H9 (cell line): ENCODE measurements around the gene PFDN1. TPM values are rescaled to one million over a fixed set of nuclear protein-coding genes. Genes with fewer than 3 reads are reported as not detected.

ENCODE experiments used
- DNase-seq: peaks from one replicate; pipeline ENCODE4 v3.0.0-alpha.2; 2017
- H2AFZ ChIP-seq: one replicate; pipeline ENCODE4 v1.6.1; 2013; ENCODE audit warnings: mild to moderate bottlenecking, low read length, control low read depth, moderate library complexity
- H2AK5ac ChIP-seq: 2 replicates; pipeline ENCODE4 v1.6.1; 2013; ENCODE audit warnings: low read length, control low read depth, mixed read lengths; ENCODE audit not compliant: insufficient read length
- H2BK120ac ChIP-seq: one replicate; pipeline ENCODE4 v1.6.1; 2013; ENCODE audit warnings: low read depth, mild to moderate bottlenecking, low read length, control low read depth, inconsistent platforms; ENCODE audit not compliant: poor library complexity, severe bottlenecking
- H2BK12ac ChIP-seq: 2 replicates; pipeline ENCODE4 v1.6.1; 2013; ENCODE audit warnings: low read length, control low read depth, mixed read lengths, low read depth; ENCODE audit not compliant: insufficient read length
- H2BK15ac ChIP-seq: 2 replicates; pipeline ENCODE4 v1.6.1; 2013; ENCODE audit warnings: low read depth, low read length, control low read depth
- H2BK20ac ChIP-seq: one replicate; pipeline ENCODE4 v1.6.1; 2013; ENCODE audit warnings: low read depth, mild to moderate bottlenecking, low read length, control low read depth, inconsistent platforms; ENCODE audit not compliant: poor library complexity, severe bottlenecking
- H2BK5ac ChIP-seq: 2 replicates; pipeline ENCODE4 v1.6.1; 2013; ENCODE audit warnings: low read length, control low read depth, mixed read lengths; ENCODE audit not compliant: insufficient read length
- H3K14ac ChIP-seq: 2 replicates; pipeline ENCODE4 v1.6.1; 2013; ENCODE audit warnings: low read length, control low read depth; ENCODE audit not compliant: insufficient read depth
- H3K18ac ChIP-seq: 2 replicates; pipeline ENCODE4 v1.6.1; 2013; ENCODE audit warnings: low read depth, mild to moderate bottlenecking, mixed read lengths, low read length, control low read depth; ENCODE audit not compliant: insufficient read length
- H3K23ac ChIP-seq: 2 replicates; pipeline ENCODE4 v1.6.1; 2013; ENCODE audit warnings: low read length, control low read depth, mixed read lengths, low read depth; ENCODE audit not compliant: insufficient read length
- H3K23me2 ChIP-seq: 2 replicates; pipeline ENCODE4 v1.6.1; 2013; ENCODE audit warnings: low read depth, mild to moderate bottlenecking, mixed read lengths, low read length, control low read depth; ENCODE audit not compliant: insufficient read length, poor library complexity, severe bottlenecking
- H3K27ac ChIP-seq: 2 replicates; pipeline ENCODE4 v1.5.1; 2013; ENCODE audit warnings: low read length, control low read depth, mixed read lengths, low read depth; ENCODE audit not compliant: insufficient read length
- H3K27me3 ChIP-seq: 2 replicates; pipeline ENCODE4 v1.6.1; 2013; ENCODE audit warnings: low read length, control low read depth, inconsistent platforms; ENCODE audit not compliant: insufficient read depth
- H3K4ac ChIP-seq: 2 replicates; pipeline ENCODE4 v1.6.1; 2013; ENCODE audit warnings: low read depth, mild to moderate bottlenecking, control low read depth, inconsistent platforms, low read length, moderate library complexity
- H3K4me1 ChIP-seq: 2 replicates; pipeline ENCODE4 v1.6.1; 2013; ENCODE audit warnings: low read length, control low read depth, inconsistent platforms; ENCODE audit not compliant: insufficient read depth
- H3K4me2 ChIP-seq: 2 replicates; pipeline ENCODE4 v1.6.1; 2013; ENCODE audit warnings: low read length, control low read depth, mixed read lengths; ENCODE audit not compliant: insufficient read length, insufficient read depth
- H3K56ac ChIP-seq: 2 replicates; pipeline ENCODE4 v1.6.1; 2013; ENCODE audit warnings: low read depth, mild to moderate bottlenecking, mixed read lengths, low read length, control low read depth; ENCODE audit not compliant: insufficient read length
- H3K79me1 ChIP-seq: 2 replicates; pipeline ENCODE4 v1.6.1; 2013; ENCODE audit warnings: low read depth, mild to moderate bottlenecking, moderate library complexity, low read length, control low read depth, inconsistent platforms; ENCODE audit not compliant: insufficient read depth, poor library complexity, severe bottlenecking
- H3K79me2 ChIP-seq: 2 replicates; pipeline ENCODE4 v1.6.1; 2013; ENCODE audit warnings: low read length, control low read depth, inconsistent platforms; ENCODE audit not compliant: insufficient read depth
- H3K9ac ChIP-seq: 2 replicates; pipeline ENCODE4 v1.6.1; 2013; ENCODE audit warnings: low read length, control low read depth, mixed read lengths; ENCODE audit not compliant: insufficient read length; ENCODE audit errors: extremely low read depth
- H3K9me3 ChIP-seq: one replicate; pipeline ENCODE4 v1.6.1; 2013; ENCODE audit warnings: low read depth, low read length, inconsistent platforms; ENCODE audit not compliant: control insufficient read depth
- H3T11ph ChIP-seq: one replicate; pipeline ENCODE4 v1.6.1; 2013; ENCODE audit warnings: mild to moderate bottlenecking, low read length, control low read depth, inconsistent platforms
- H4K20me1 ChIP-seq: one replicate; pipeline ENCODE4 v1.6.1; 2013; ENCODE audit not compliant: control insufficient read depth, insufficient read length, insufficient read depth
- H4K5ac ChIP-seq: 2 replicates; pipeline ENCODE4 v1.6.1; 2013; ENCODE audit warnings: low read depth, mild to moderate bottlenecking, mixed read lengths, low read length, control low read depth; ENCODE audit not compliant: insufficient read length
- H4K8ac ChIP-seq: replicated peaks from 2 replicates; pipeline ENCODE4 v1.6.1; 2013; ENCODE audit warnings: low read length, control low read depth, mixed read lengths, low read depth; ENCODE audit not compliant: insufficient read length
- H4K91ac ChIP-seq: 2 replicates; pipeline ENCODE4 v1.6.1; 2013; ENCODE audit warnings: low read depth, mild to moderate bottlenecking, moderate library complexity, mixed read lengths, low read length, control low read depth; ENCODE audit not compliant: insufficient read length
- H3K27ac Mint-ChIP-seq, 3 experiments: 2 replicates in 2 of 3; 3 replicates in 1 of 3; pipeline ENCODE4 v1.8.0; 2020 to 2021; ENCODE audit warnings: mixed read lengths in 3 of 3, mild to moderate bottlenecking in 1 of 3, moderate library complexity in 1 of 3
- H3K27me3 Mint-ChIP-seq: 2 replicates; pipeline ENCODE4 v1.8.0; 2021; ENCODE audit warnings: low read depth, mild to moderate bottlenecking, moderate library complexity, mixed read lengths
- H3K36me3 Mint-ChIP-seq, 3 experiments: 2 replicates in 2 of 3; 3 replicates in 1 of 3; pipeline ENCODE4 v1.8.0; 2020 to 2021; ENCODE audit warnings: low read depth in 3 of 3, mixed read lengths in 3 of 3; ENCODE audit not compliant: insufficient read depth in 1 of 3
- H3K4me1 Mint-ChIP-seq, 2 experiments: 2 replicates each; pipeline ENCODE4 v1.8.0; 2020; ENCODE audit warnings: mixed read lengths in 2 of 2
- H3K4me3 Mint-ChIP-seq, 2 experiments: 2 replicates in 1 of 2; 3 replicates in 1 of 2; pipeline ENCODE4 v1.8.0; 2020 to 2021; ENCODE audit warnings: mild to moderate bottlenecking in 2 of 2, mixed read lengths in 2 of 2, moderate library complexity in 1 of 2
- H3K9me3 Mint-ChIP-seq, 2 experiments: 2 replicates in 1 of 2; 3 replicates in 1 of 2; pipeline ENCODE4 v1.8.0; 2020; ENCODE audit warnings: mild to moderate bottlenecking in 2 of 2, mixed read lengths in 2 of 2, moderate library complexity in 1 of 2
- CTCF ChIP-seq: fragments of 200-600 bp; sonication (generic); conservative IDR thresholded peaks from 3 replicates; pipeline ENCODE4 v1.8.0; 2021; ENCODE audit warnings: antibody characterized with exemption, mild to moderate bottlenecking
- WGBS: extraction: QIAGEN DNeasy Blood & Tissue Kit; methylation state at CpG from one replicate; pipeline ENCODE4 v1.1.7; 2013; ENCODE audit warnings: missing lambda C conversion rate, low lambda C conversion rate, mixed read lengths; ENCODE audit not compliant: insufficient read length; ENCODE audit errors: extremely low coverage; 5-methylcytosine and 5-hydroxymethylcytosine counted together
- total RNA-seq: library from RNA; stranded (reverse); gene quantifications from 2 replicates; pipeline ENCODE4 v1.2.1, GENCODE V29; 2021

The PFDN1 gene
- total RNA-seq, 1 experiment from 2014 or later: 58.3 TPM

- H4K8ac ChIP-seq: no peak overlapping the region
- H3K27ac ChIP-seq: no peak overlapping the region
- no peak overlapping the region for H3K27ac Mint-ChIP-seq
- no peak overlapping the region for H3K4ac ChIP-seq
- H3K9me3 ChIP-seq: no peaks in the 10 kb centered on the region
- no peaks in the 10 kb centered on the region for H3K79me2 ChIP-seq
- H3K4me1 ChIP-seq: peaks cover 13% of the 10 kb centered on the region; the same call in 1 of the 2 replicates
- no peak overlapping the region for H2BK120ac ChIP-seq
- no peaks in the 10 kb centered on the region for H3K27me3 ChIP-seq
- no CpG with 5 or more reads among the region's 2 CpGs for WGBS
- H3K56ac ChIP-seq: no peak overlapping the region
- no peak overlapping the region for H3K9ac ChIP-seq
- H2BK15ac ChIP-seq: no peak overlapping the region
- peaks cover 2% of the 10 kb centered on the region for H3K79me1 ChIP-seq
- H3K27me3 Mint-ChIP-seq: no peaks in the 10 kb centered on the region
- H3K4me1 Mint-ChIP-seq: peaks cover 17 to 18% of the 10 kb centered on the region in 2 experiments
- H2BK5ac ChIP-seq: no peak overlapping the region
- H4K91ac ChIP-seq: no peak overlapping the region
- no peak overlapping the region for H3K14ac ChIP-seq
- no peaks in the 10 kb centered on the region for H3K9me3 Mint-ChIP-seq
- no peak overlapping the region for H2AFZ ChIP-seq
- H4K20me1 ChIP-seq: no peaks in the 10 kb centered on the region
- no peak overlapping the region for H3K23ac ChIP-seq
- no peak overlapping the region for H2BK12ac ChIP-seq
- H3K36me3 Mint-ChIP-seq: peaks cover 0 to 5% (median 0%) of the 10 kb centered on the region in 3 experiments; a peak in 2 of 7 replicates
- no peak for TF ChIP-seq CTCF
- H2BK20ac ChIP-seq: no peak overlapping the region
- no peaks in the 10 kb centered on the region for H3K23me2 ChIP-seq
- no peak overlapping the region for H2AK5ac ChIP-seq
- no peak overlapping the region for H4K5ac ChIP-seq
- H3T11ph ChIP-seq: no peak overlapping the region
- DNase-seq: no peak
- no peak overlapping the region for H3K18ac ChIP-seq
- no peak overlapping the region for H3K4me2 ChIP-seq
- no peak overlapping the region for H3K4me3 Mint-ChIP-seq
Observed at GRCh38 chr5:140196115-140196814, 106.6 kb downstream of the PFDN1 start.

Other genes starting within 250 kb of the PFDN1 start
- 3.3 and 3.6 TPM in 2 replicates for gene PURA, start 189.0 kb downstream of the PFDN1 start, total RNA-seq
- 0.52 and 0.53 TPM in 2 replicates for gene IGIP, start 177.2 kb downstream of the PFDN1 start, total RNA-seq
- gene CYSTM1, start 127.9 kb downstream of the PFDN1 start, total RNA-seq: 19.0 and 20.6 TPM in 2 replicates
- 2.4 and 2.5 TPM in 2 replicates for gene HBEGF, start 43.5 kb upstream of the PFDN1 start, total RNA-seq
- 0.07 TPM in 1 of 2 replicates, not detected in the other for gene SLC4A9, start 57.1 kb upstream of the PFDN1 start, total RNA-seq
- gene ANKHD1, start 98.7 kb upstream of the PFDN1 start, total RNA-seq: 102 and 105 TPM in 2 replicates
- 7.7 and 10.1 TPM in 2 replicates for gene EIF4EBP3, start 244.6 kb upstream of the PFDN1 start, total RNA-seq